Smooth muscle cell (in vitro differentiated cells): ENCODE measurements around the gene HMGXB4. TPM values are rescaled to one million over a fixed set of nuclear protein-coding genes. Genes with fewer than 3 reads are reported as not detected.
A peak's percentile ranks its signal among the peaks of the same experiment; 100 is the strongest.
"Not testable (repeated sequence)": the region's sequence is repeated elsewhere in the genome, so short reads cannot be mapped to it uniquely, and the experiment has no call there.

Source experiments
- DNase-seq: peaks from one replicate; lab custom pipeline; 2025; ENCODE audit not compliant: unreplicated experiment; lab: John Stamatoyannopoulos, UW
- H2AFZ ChIP-seq: fragments of 200-600 bp; sonication (generic); 2 replicates; pipeline ENCODE4 v1.6.0; 2016; ENCODE audit warnings: antibody characterized with exemption, low read depth, mild to moderate bottlenecking
- H3F3A ChIP-seq: fragments of 200-600 bp; sonication (generic); 2 replicates; pipeline ENCODE4 v1.6.0; 2017; ENCODE audit warnings: antibody characterized with exemption, low read depth
- H3K27ac ChIP-seq: fragments of 200-600 bp; sonication (generic); 2 replicates; pipeline ENCODE4 v1.5.1; 2016; ENCODE audit warnings: low read depth, mild to moderate bottlenecking
- H3K27me3 ChIP-seq: fragments of 200-600 bp; sonication (generic); 2 replicates; pipeline ENCODE4 v1.6.1; 2016; ENCODE audit warnings: low read depth, mild to moderate bottlenecking
- H3K36me3 ChIP-seq: fragments of 200-600 bp; sonication (generic); 2 replicates; pipeline ENCODE4 v1.5.1; 2016; ENCODE audit warnings: low read depth
- H3K4me1 ChIP-seq: fragments of 200-600 bp; sonication (generic); 2 replicates; pipeline ENCODE4 v1.5.1; 2016; ENCODE audit warnings: low read depth
- H3K4me2 ChIP-seq: fragments of 200-600 bp; sonication (generic); 2 replicates; pipeline ENCODE4 v1.6.0; 2016; ENCODE audit warnings: mild to moderate bottlenecking
- H3K4me3 ChIP-seq: fragments of 200-600 bp; sonication (generic); 2 replicates; pipeline ENCODE4 v1.5.1; 2016; ENCODE audit warnings: mild to moderate bottlenecking
- H3K79me2 ChIP-seq: fragments of 200-600 bp; sonication (generic); 2 replicates; pipeline ENCODE4 v1.6.0; 2016; ENCODE audit warnings: low read depth, mild to moderate bottlenecking
- H3K9ac ChIP-seq: fragments of 200-600 bp; sonication (generic); 2 replicates; pipeline ENCODE4 v1.6.0; 2016; ENCODE audit warnings: low read depth
- H3K9me3 ChIP-seq: fragments of 200-600 bp; sonication (generic); replicated peaks from 2 replicates; pipeline ENCODE4 v1.5.1; 2016; ENCODE audit warnings: low read depth
- H4K20me1 ChIP-seq: fragments of 200-600 bp; sonication (generic); 2 replicates; pipeline ENCODE4 v1.6.0; 2016; ENCODE audit warnings: low read depth
- WGBS: methylation state at CpG from one replicate; pipeline ENCODE4 v1.1.7; 2016; ENCODE audit warnings: low lambda C conversion rate; 5-methylcytosine and 5-hydroxymethylcytosine counted together
- polyA plus RNA-seq: library from polyadenylated mRNA; unstranded; fragments of >200 nt; fragmentation: Nextera tagmentation; extraction: Ambion mirVana; gene quantifications from 2 replicates; pipeline ENCODE4 v1.2.1, GENCODE V29; 2016
- total RNA-seq: library from RNA; depleted of rRNA; stranded (reverse); fragments of >200 nt; gene quantifications from 2 replicates; pipeline ENCODE4 v1.2.3, GENCODE V29; 2014
- TF ChIP-seq, protein P1 (sequence below): fragments of 200-600 bp; sonication (generic); IDR thresholded peaks from 2 replicates; pipeline ENCODE4 v1.5.1; 2017; ENCODE audit warnings: borderline replicate concordance, mild to moderate bottlenecking, antibody characterized with exemption; ENCODE audit not compliant: insufficient read depth, poor library complexity, severe bottlenecking

HMGXB4 gene
- total and polyA plus RNA-seq, 2 experiments from 2014 or later: 28.2 to 34.1 TPM

- TF ChIP-seq, protein P1, sequence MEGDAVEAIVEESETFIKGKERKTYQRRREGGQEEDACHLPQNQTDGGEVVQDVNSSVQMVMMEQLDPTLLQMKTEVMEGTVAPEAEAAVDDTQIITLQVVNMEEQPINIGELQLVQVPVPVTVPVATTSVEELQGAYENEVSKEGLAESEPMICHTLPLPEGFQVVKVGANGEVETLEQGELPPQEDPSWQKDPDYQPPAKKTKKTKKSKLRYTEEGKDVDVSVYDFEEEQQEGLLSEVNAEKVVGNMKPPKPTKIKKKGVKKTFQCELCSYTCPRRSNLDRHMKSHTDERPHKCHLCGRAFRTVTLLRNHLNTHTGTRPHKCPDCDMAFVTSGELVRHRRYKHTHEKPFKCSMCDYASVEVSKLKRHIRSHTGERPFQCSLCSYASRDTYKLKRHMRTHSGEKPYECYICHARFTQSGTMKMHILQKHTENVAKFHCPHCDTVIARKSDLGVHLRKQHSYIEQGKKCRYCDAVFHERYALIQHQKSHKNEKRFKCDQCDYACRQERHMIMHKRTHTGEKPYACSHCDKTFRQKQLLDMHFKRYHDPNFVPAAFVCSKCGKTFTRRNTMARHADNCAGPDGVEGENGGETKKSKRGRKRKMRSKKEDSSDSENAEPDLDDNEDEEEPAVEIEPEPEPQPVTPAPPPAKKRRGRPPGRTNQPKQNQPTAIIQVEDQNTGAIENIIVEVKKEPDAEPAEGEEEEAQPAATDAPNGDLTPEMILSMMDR: no peak
These were observed 26.3 kb upstream of the HMGXB4 start for GRCh38 chr22:35230839-35231584.

GRCh38 chr22:35231585-35232084 is 25.7 kb upstream of the HMGXB4 start:
- Histone ChIP-seq H3K36me3 (no peaks in the 10 kb centered on the region), H3K9me3 (no peaks in the 10 kb centered on the region), H3K79me2 (no peaks in the 10 kb centered on the region), H4K20me1 (no peaks in the 10 kb centered on the region), H3F3A (no peaks in the 10 kb centered on the region), H3K9ac (no peak overlapping the region), H3K4me1 (no peaks in the 10 kb centered on the region), H3K4me3 (no peak overlapping the region), H3K27ac (no peak overlapping the region), H3K4me2 (no peak overlapping the region), H2AFZ (no peak overlapping the region), H3K27me3 (peaks cover 30% of the 10 kb centered on the region)
- WGBS: 20% methylated on average over 7 of the region's 7 CpGs
- peak; percentile 2 for DNase-seq
- TF ChIP-seq, protein P1: peak; percentile 94

More at GRCh38 chr22:35230839-35231584, 26.3 kb upstream of the HMGXB4 start:
- 71% methylated on average over 16 of the region's 16 CpGs for WGBS
- Histone ChIP-seq H3K9ac (no peak overlapping the region), H3K27me3 (peaks cover 32% of the 10 kb centered on the region), H3F3A (no peaks in the 10 kb centered on the region), H3K4me3 (no peak overlapping the region), H3K36me3 (no peaks in the 10 kb centered on the region), H3K27ac (no peak overlapping the region), H3K4me2 (no peak overlapping the region), H4K20me1 (no peaks in the 10 kb centered on the region), H3K79me2 (no peaks in the 10 kb centered on the region), H2AFZ (no peak overlapping the region), H3K9me3 (no peaks in the 10 kb centered on the region), H3K4me1 (no peaks in the 10 kb centered on the region)
- DNase-seq: no peak

GRCh38 chr22:35238749-35239148 is 18.5 kb upstream of the HMGXB4 start:
- H2AFZ ChIP-seq, H3K4me1 ChIP-seq, DNase-seq, H4K20me1 ChIP-seq, H3F3A ChIP-seq, H3K27ac ChIP-seq, H3K9ac ChIP-seq, H3K27me3 ChIP-seq, H3K4me3 ChIP-seq, H3K9me3 ChIP-seq, H3K4me2 ChIP-seq, H3K36me3 ChIP-seq, H3K79me2 ChIP-seq: not testable (repeated sequence)
- WGBS: 94% methylated on average over 1 of the region's 1 CpG

DNA sequence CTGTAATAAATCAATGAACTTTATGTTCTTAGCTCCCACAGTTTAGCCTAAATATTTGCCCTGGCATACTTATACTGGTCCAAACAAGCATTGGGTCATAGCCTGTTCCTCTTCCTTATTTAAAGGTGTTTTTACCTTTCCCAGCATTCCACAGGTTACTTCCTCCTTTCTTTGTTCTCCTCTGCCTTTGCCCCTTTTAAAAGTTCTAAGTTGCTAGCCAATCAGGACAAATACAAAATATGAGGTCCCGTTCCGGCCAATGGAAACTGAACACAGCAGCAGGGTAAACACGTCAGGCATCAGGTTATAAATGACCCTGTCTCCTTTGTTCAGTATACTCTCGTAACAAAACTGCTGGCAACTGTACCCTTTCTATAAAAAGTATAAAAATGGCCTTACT is 12.8 kb upstream of the HMGXB4 start:
- not testable (repeated sequence) for H3K4me3 ChIP-seq, H3K9me3 ChIP-seq, H4K20me1 ChIP-seq, H3K27me3 ChIP-seq, H3K9ac ChIP-seq, H3K4me2 ChIP-seq, DNase-seq, H3K27ac ChIP-seq, H2AFZ ChIP-seq, H3K36me3 ChIP-seq, H3F3A ChIP-seq, H3K4me1 ChIP-seq, H3K79me2 ChIP-seq
- WGBS: 95% methylated on average over 4 of the region's 4 CpGs
